Measurements from ENCODE around the gene ZNF217. TPM values are rescaled to one million over a fixed set of nuclear protein-coding genes. Genes with fewer than 3 reads are reported as not detected.

ZNF217 gene
- total RNA-seq, 6 experiments from 2014 or later, result 11.3 to 27.1 (median 15.8) TPM

GRCh38 chr20:53576195-53576580, 17.5 kb downstream of the ZNF217 start:
- 76% methylated on average over 3 of the region's 12 CpGs for WGBS (ENCODE audit: insufficient coverage, low coverage, low lambda C conversion rate, missing lambda C conversion rate)
- ATAC-seq, result no peak
- TF ChIP-seq, protein P1, sequence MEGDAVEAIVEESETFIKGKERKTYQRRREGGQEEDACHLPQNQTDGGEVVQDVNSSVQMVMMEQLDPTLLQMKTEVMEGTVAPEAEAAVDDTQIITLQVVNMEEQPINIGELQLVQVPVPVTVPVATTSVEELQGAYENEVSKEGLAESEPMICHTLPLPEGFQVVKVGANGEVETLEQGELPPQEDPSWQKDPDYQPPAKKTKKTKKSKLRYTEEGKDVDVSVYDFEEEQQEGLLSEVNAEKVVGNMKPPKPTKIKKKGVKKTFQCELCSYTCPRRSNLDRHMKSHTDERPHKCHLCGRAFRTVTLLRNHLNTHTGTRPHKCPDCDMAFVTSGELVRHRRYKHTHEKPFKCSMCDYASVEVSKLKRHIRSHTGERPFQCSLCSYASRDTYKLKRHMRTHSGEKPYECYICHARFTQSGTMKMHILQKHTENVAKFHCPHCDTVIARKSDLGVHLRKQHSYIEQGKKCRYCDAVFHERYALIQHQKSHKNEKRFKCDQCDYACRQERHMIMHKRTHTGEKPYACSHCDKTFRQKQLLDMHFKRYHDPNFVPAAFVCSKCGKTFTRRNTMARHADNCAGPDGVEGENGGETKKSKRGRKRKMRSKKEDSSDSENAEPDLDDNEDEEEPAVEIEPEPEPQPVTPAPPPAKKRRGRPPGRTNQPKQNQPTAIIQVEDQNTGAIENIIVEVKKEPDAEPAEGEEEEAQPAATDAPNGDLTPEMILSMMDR (IDR thresholded peaks at IDR 0.05), result no peak
- no peak for TF ChIP-seq POLR2A (IDR thresholded peaks at IDR 0.05)
- peak in 1 of 3 donors; percentile 26 for DNase-seq
- Histone ChIP-seq H3K27me3 (no peaks in the 10 kb centered on the region), H3K36me3 (peaks cover 0 to 70% (median 22%) of the 10 kb centered on the region in 4 donors), H3K4me1 (peaks cover 0 to 31% (median 10%) of the 10 kb centered on the region in 4 donors), H3K27ac (no peak overlapping the region), H3K4me3 (no peak overlapping the region), H3K9me3 (no peaks in the 10 kb centered on the region)
- intact Hi-C loops (cut with DNase I), result loop anchor here in 1 of 2 donors (10.0 kb wide), 1 partner anchor 349 kb away; no protein-coding TSS in a partner anchor

- ATAC-seq, result no peak
- peaks cover 0 to 26% (median 8%) of the 10 kb centered on the region in 4 donors for H3K4me1 ChIP-seq
- H3K9me3 ChIP-seq, result no peaks in the 10 kb centered on the region
- intact Hi-C loops (cut with DNase I), result loop anchor here in 1 of 2 donors (10.0 kb wide), 1 partner anchor 349 kb away; no protein-coding TSS in a partner anchor
- no peak overlapping the region for H3K27ac ChIP-seq
- H3K27me3 ChIP-seq, result no peaks in the 10 kb centered on the region
- H3K36me3 ChIP-seq, result peaks cover 4 to 71% (median 25%) of the 10 kb centered on the region in 4 donors
- peak in 1 of 3 donors; percentile 39 for DNase-seq
- WGBS (ENCODE audit: insufficient coverage, low coverage, low lambda C conversion rate, missing lambda C conversion rate), result 67% methylated on average over 13 of the region's 23 CpGs
- no peak overlapping the region for H3K4me3 ChIP-seq
- TF ChIP-seq POLR2A (IDR thresholded peaks at IDR 0.05), result no peak
- TF ChIP-seq, protein P1 (IDR thresholded peaks at IDR 0.05), result no peak
Measured at GRCh38 chr20:53575481-53576194, 18.0 kb downstream of the ZNF217 start.

- Histone ChIP-seq H3K4me1 (peaks cover 0 to 18% (median 4%) of the 10 kb centered on the region in 4 donors), H3K4me3 (no peak overlapping the region), H3K36me3 (peaks cover 4 to 76% (median 29%) of the 10 kb centered on the region in 4 donors), H3K27ac (no peak overlapping the region), H3K27me3 (no peaks in the 10 kb centered on the region), H3K9me3 (no peaks in the 10 kb centered on the region)
- WGBS (ENCODE audit: insufficient coverage, low coverage, low lambda C conversion rate, missing lambda C conversion rate), result 86% methylated on average over 5 of the region's 6 CpGs
- TF ChIP-seq, protein P1 (IDR thresholded peaks at IDR 0.05), result no peak
- no peak for TF ChIP-seq POLR2A (IDR thresholded peaks at IDR 0.05)
- intact Hi-C loops (cut with DNase I), result loop anchor here in 1 of 2 donors (10.0 kb wide), 1 partner anchor 350 kb away; no protein-coding TSS in a partner anchor
- ATAC-seq (no peak), DNase-seq (peak in 1 of 3 donors; percentile 6)
Measured at GRCh38 chr20:53574819-53575218, 18.8 kb downstream of the ZNF217 start.

DNA sequence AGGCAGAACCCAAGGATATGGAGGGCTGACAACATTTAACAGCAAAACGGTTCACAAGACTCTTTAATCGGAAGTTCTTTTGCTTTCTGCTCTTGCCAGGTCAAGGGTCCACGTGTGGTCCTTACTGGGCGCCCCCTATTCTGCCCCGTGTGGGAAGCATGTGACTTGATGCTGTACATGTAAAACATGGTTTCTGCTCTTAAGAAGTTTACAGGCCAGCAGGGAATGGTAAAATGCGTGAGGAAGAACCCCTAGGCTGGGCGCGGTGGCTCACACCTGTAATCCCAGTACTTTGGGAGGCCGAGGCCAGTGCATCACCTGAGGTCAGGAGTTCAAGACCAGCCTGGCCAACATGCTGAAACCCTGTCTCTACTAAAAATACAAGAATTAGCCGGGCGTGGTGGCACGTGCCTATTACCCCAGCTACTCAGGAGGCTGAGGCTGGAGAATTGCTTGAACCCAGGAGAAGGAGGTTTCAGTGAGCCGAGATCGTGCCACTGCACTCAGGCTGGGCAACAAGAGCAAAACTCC, 19.3 kb downstream of the ZNF217 start:
- 88% methylated on average over 9 of the region's 14 CpGs for WGBS (ENCODE audit: insufficient coverage, low coverage, low lambda C conversion rate, missing lambda C conversion rate)
- Histone ChIP-seq H3K4me3 (no peak overlapping the region), H3K4me1 (peaks cover 0 to 13% (median 2%) of the 10 kb centered on the region in 4 donors), H3K27ac (no peak overlapping the region), H3K9me3 (no peaks in the 10 kb centered on the region), H3K27me3 (no peaks in the 10 kb centered on the region), H3K36me3 (peaks cover 4 to 81% (median 30%) of the 10 kb centered on the region in 4 donors)
- intact Hi-C loops (cut with DNase I), result loop anchor here in 1 of 2 donors (10.0 kb wide), 1 partner anchor 350 kb away; no protein-coding TSS in a partner anchor
- no peak for TF ChIP-seq POLR2A (IDR thresholded peaks at IDR 0.05)
- TF ChIP-seq, protein P1 (IDR thresholded peaks at IDR 0.05), result no peak
- no peak for ATAC-seq
- DNase-seq, result peak in 1 of 3 donors; percentile 25

All from right lobe of liver (tissue), 6 donors.